ENCODE measurements around the gene MDFI.

The MDFI gene

DNA sequence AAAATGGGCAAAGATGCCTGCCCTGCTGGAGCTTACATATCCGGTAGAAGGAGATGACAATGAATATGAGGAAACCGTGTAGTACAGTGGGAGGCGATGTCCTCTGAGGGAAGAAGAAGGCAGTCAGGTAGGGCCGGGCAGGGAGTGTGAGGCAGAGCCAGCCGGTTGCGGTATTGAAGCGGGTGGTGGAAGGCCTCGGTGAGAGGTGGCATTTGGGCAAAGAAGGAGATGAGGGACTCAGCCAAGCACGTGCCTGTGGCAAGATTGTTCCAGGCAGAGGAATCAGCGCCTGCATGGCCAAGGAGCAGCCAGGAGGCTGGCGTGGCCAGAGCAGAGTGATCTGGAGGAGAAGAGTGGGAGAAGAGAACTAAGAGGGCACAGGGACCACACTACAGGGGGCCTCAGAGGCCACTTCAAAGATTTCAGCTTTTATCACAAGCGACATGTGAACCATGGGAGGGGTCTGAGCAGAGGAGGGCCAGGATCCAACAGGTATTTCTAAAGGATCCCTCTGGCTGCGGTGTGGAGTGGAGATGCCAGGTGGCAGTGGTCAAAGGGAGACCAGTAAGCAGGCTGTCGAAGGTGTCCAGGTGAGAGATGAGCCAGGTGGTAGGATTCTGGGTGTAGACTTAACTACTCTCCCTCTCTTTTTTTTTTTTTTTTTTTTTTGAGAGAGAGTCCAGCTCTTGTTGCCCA is 13.8 kb downstream of the MDFI start:
- DNase-seq = no peak

DNA sequence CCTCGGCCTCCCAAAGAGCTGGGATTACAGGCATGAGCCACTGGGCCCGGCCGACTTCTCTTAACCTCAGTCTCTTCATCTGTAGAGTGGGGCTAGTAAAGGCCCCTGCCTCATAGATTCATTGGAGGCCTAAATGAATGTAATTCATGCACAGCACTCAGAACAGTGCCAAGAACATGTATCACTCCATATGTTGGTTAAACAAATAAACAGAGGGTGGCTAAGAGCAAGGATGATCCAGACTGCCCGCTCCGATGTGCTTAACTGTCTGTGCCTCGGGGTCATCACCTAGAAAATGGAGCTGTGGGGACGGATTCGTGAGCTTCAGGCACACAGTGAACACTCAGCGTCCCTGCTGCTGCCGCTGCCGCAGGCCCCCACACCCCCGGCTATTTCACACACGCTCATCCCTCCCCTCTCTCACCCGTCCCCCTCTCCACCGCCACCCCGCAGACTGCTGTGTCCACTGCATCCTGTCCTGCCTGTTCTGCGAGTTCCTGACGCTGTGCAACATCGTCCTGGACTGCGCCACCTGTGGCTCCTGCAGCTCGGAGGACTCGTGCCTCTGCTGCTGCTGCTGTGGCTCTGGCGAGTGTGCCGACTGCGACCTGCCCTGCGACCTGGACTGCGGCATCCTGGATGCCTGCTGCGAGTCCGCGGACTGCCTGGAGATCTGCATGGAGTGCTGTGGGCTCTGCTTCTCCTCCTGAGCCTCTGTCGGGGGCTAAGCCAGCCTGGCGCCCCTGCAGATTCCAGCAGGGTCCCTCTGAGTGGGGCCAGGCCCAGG is 14.8 kb downstream of the MDFI start:
- DNase-seq = no peak

DNA sequence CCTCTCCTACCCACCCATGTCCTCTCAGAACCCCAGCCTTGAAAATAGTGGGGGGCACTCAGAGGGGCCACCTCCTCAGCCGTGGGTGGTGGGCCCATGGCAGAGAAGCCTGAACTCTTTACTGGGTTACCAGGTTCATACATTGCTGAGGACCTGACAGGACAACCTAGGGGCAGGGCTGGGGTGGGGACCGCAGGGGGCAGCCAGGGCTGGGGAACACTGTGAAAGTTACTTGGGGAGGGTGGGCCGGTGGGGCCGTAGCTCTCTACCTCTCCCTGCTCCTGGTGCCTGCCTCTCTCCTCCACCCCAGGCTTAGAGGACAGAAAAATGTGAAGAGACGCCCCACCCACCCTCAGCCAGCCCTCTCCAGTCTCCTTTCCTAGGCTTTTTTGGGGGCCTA is 15.4 kb downstream of the MDFI start:
- DNase-seq = no peak

DNA sequence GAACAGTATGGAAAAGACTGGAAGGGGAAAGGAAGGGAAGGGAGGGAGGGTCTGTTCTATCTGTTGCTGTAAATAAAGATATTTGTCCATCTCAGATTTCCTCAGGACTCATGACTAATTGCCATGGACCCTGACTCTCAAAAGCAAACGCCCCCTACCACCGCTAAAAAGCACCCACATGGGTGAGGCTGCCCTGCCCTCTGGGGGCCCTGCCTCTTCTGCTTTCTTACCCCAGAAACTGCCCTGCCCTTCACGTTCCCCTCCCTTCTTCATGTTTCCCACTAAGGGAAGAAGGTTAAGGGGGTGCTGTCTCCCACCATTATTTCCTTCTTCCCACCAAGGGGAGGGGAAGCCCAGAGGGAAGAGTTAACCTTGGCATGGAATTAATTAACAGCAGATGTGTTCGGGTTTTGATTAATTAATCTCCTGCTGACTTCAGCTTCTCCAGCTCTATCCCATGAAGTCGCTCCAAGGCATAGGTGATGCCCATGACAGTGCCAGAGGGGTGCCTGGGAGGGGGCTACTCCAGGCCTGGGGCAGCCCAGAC is 16.0 kb downstream of the MDFI start:
- DNase-seq = no peak

DNA sequence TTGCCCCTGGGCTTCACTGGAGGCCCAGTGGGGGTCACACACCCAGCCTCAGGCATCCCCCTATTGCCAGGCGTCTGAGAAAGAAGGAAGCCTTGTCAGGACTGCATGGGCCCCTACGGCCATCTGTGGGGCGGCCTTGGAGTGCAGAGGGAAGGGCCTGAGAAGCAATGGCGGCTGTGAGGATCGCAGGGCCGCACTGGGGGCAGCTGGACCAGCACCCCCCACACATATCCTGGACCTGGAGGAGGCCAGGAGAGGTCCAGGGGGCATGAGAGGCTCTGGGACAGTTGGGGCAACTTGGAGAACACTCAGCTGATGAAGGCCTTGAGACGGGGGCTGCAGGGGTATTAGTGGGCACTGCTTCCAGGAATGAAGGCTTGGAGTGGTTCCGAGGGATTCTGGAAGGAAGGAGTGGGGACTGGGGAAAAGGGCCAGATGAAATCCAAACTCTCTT is 16.5 kb downstream of the MDFI start:
- DNase-seq = no peak

DNA sequence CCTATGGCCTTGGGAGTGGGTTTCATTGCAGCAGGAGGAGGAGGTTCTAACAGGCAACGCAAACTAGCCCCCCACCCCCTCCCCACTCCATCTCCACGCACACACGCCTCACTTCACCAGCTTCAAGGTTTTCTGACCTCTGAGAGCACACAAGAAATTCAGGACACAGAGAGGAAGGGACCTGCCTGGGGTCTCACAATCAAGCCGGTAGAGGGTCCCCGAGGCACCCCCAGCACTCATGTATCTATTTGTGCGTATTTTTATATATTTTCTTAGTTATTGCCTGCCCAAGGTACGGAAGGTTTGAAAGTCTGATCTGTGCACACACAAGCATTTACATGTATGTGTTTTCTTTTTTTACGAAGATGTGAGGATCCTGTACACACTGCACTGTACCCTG is 16.9 kb downstream of the MDFI start:
- no peak for DNase-seq

DNA sequence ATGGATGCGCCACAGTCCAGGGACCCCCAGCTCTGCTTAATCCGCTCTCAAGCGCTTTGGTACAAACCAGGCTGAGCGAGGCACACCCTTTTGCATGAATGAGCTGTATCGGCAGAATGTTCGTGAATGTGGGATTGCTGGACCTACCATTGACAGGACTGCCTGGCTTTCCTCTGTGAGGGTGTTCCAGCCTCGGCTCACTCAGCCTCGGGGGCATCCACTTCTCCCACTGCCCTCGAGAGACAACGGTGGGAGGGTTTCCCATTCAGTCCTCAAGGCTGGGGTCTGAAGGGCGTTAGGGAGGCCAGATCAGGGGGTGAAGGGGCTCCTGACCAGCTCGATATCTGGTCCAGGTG is 17.4 kb downstream of the MDFI start:
- no peak for DNase-seq

DNA sequence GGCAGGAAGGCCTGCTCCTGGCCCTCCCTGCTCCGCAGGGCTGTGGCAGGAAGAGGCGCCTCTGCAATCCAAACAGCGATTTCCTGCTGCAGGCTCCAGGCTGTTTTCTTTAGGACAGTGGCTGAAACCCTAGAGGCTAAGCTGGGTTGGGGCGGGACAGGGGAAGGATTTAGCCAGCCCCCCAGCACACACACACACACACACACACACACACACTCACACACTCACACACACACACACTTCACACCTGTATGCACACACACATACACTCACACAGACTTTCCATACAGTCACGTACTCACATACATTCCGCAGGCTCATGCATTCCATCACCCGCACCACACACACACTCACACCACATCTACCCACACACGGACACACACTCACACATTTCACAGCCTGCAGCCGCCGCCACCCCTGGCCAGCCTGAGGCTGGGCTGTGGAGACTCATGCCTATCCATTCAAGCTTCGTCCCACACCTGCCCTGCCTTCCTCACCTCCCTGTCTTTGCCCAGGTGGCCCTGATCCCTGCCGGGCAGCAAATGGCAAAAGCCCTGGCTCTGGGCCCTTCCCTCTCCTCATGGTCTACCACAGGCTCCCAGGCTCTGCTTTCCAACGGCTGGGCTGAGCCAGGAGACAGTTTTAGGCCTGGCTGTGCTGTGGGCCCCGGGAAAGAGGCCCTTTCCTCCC is 17.9 kb downstream of the MDFI start:
- no peak for DNase-seq

DNA sequence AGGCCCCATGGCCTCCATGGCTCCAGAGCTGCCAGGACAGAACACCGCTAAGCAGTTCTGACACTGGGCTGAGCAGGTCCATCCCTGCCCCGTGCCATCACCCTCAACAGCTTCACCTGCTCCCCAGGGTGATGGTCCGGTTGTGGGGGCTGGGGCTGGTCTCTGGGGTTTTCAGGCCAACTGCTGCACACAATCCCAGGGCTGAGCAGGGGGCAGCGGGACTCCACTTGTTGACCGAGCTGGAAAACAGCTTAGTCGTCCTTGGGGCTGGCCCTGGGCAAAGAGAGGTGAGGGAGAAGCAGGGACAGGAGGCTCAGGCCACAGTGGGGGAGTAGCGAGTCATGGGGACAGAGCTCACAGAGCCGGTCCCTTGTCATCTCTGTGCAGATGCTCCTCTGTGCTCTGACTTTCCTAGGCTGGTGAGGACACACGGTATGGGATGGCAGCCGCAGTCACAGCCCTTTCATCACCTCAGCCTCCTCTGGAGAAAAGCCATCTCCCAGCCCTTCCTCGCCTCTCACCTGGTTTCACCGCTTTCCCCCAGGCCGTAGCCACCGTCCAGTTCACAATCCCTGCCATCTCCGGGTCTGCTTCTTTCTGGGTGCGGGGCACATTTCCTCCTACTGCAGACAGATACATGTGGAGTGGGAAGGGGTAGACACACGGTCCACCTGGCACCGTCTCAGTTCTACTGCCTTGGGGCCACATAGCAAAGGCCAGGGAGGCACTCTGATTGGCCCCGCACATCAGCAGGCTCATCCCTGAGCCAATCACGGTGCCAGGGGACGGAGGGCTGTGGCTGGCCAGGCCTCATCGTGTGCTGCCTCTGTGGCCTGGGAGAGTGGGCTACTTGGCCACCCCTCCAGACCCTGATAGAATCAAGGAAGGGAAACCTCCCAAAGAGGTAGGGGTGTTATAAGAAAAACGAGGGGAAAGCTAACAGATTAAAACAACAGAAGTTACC is 19.1 kb downstream of the MDFI start:
- no peak for DNase-seq

DNA sequence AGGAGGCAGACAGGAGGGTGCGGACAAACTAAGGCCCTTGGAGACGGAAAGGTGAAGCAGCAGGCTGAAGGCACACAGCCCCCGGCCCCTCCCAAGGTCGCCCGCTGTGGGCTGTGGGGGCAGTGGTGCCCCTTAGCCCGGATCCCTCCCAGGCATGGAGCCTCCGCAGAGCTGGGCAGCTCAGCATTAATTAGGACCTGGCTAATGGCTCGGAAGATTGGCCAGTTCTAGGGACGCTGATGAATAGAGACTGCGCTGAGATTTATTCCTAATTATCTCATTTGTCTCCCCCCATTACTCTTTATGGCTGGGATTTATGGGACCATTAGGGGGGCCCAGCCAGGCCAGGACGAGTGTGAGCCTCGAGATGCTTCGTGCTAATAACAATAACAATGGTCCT is 20.4 kb downstream of the MDFI start:
- no peak for DNase-seq

DNA sequence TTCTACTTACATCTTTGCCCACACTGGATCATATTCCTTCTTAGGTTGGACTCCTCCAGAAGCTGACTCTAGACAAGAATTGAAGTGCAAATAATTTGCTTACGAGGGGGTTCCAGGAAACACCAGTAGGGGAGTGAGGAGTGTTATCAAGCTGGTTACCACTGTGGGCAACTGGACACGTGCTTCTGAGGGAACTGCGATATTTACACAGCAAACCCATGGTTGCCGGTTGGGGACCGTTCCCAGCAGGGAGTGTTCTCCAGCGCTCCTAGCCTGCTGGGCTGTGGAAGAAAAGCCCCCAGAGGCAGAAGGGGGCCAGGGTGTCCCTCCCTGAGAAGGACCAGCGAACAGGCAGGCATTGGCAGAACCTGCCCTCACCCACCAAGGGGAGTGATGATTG is 21.7 kb downstream of the MDFI start:
- DNase-seq = no peak

DNA sequence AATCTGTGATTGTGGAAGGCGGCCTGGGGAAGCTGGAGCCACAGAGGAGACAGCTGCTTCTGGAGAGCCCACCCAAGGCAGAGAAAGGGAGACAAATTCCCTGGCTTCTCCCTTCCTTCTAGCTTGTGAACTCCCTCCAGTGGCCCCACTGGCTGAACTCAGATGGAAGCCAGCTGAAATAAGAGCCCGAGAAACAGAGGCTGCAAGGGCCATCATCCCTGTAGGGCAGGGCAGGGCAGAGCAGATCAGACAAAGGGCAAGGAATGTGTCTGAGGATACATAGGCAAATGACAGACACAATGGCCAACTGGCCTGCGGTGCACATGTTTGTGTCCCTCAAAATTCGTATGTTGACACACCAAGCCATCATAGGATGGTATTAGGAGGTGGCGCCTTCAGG is 25.3 kb downstream of the MDFI start:
- no peak for DNase-seq

DNA sequence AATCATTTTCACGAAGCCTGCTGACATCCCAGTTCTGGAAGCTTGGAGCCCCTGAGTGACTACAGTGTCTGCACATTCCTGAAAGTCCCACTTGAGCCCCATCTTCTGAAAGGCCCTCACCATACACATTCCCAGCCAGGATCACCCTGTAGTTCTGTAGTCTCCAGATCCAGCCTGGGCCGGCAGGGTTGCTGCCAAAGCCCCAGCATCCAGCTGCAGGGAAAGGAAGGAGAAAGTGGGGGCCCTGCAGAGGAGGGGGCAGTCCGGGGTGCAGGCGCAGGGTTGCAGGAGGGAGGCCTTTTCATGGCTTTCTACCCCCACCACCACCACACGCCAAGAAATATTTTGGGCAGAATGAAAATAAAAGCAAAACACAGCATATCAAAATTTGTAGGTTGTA is 26.0 kb downstream of the MDFI start:
- DNase-seq = no peak

DNA sequence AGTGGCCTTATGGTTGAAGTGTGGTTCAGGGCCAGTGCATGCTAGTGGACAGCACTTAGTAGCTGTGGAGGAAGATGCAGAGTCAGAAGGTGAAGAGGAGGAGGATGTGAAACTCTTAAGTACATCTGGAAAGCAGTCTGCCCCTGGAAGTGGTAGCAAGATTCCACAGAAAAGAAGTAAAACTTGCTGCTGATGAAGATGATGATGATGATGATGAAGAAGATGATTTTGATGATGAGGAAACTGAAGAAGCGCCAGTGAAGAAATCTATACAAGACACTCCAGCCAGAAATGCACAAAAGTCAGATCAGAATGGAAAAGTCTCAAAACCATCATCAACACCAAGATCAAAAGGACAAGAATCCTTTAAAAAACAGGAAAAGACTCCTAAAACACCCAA is 28.9 kb downstream of the MDFI start:
- no peak for DNase-seq

DNA sequence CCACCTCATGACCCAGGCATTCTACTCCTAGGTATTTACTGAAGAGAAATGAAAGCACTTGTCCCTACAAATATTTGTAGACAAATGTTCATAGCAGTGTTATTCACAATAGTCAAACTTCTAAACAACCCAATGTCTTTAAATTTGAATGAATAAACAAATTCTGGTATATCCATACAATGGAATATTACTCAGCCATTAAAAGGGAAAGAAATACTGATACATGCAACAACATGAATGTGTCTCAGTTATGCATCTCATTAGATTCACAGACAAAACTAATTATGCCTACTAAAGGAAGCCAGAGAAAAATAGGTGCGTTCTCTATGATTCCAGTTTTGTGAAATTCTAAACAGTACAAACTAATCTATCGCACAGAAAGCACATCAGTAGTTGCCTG is 30.7 kb downstream of the MDFI start:
- no peak for DNase-seq

DNA sequence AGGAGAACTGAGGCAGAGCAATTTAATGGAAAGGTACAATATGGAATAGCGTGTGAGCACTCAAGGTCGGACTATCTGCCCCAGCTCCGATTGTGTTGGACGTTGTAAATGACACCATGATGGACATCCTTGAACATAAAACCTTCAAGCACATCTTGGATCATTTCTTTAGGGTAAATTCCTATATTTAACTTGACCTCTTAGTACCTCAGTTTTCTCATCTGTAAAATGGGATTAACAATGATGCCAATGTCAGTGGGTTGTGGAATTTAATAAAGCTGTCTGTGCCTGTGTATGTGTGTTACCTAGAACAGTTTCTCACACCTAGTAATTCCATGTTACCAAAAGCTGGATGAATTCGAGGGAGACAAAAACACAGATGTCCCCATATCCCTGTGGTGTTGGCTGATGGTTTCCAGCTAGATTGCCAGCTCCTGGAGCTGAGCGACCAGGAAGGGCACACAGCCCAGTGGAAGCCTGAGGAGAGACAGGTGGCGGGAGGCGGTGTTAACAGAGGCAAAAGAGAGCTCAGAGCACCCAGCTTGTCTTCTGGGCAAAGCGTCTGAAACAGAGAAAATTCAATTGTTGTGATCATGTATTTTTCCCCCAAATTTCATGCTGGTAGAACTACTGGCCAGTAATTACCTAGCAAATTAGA is 32.6 kb downstream of the MDFI start:
- no peak for DNase-seq

DNA sequence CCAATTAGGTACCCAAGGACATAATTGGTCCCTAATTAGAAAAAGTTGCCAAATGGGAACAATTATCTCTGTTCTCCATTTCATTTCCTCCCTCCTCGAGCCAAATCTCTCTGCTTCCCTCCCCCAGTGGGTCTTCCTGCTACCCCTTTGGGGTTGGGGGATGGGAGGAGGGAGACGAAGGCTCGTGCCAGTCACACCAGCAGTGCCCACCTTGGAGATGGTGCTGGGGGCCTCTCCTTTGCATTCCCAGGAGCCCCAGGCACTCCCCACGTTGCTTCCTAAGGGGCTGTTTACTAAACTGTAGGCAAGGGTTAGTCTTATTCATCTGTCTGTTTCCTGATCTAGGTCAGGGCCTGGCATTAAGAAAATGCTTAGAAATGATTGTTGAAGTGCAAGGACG is 33.1 kb downstream of the MDFI start:
- DNase-seq = no peak

DNA sequence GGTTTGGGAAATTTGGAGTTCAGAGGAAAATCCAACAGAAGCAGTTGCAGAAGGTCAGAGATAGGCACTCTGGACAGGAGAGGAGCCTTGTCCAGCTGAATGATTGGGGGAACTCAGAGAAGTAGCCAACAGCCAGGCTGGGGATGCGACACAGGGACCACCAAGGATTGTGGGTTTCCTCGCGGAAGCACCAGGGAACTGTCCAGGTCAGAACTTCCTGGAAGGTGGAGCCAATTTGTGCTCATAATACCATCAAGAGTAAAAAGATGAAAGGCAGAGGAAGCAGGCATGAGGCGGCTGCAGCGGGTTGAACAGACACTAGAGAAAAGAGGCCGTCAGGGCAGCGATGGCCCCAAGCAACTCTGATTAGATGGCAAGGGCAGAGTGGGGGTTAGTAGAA is 33.7 kb downstream of the MDFI start:
- no peak for DNase-seq

DNA sequence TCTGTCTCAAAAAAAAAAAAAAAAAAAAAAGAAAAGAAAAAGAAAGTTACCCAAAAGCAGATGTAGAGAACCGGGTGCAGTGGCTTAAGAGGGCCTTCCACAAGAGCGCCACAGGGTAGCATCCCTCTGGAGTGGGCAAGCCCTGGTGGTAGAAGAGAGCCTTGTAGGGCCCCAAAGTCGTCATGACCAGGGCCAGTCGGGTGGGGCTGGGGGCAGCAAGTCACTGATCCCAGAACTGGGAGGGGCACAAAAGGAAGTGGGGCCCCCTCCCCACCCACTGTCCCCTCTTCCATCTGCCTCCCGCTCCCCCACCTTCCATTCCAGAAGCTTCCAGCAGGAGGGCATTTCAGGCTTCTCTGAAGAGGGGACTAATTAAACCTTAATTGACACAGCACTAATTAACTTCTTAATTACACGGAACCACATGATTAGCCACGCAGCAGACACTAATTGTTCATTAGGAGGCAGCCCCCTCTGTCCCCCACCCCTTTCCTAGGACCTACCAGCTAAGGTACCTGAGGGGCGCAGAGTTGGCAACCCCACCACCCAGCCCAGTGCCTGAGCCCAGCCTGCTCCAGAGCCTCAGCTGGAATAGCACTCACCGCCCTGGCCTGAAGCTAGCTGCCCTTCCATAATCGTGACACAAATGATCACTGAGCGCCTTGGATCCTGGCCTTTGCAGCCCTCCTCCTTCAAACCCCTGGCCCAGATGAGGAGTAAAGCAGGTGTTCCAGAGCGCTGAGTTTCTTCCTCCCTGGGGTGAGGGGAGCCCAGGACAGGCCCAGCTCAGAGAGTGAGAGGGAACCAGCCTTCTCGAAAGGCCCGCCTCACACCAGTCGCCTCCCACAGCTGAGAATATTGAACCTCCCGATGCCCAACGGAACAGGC is 34.8 kb downstream of the MDFI start:
- DNase-seq = no peak

DNA sequence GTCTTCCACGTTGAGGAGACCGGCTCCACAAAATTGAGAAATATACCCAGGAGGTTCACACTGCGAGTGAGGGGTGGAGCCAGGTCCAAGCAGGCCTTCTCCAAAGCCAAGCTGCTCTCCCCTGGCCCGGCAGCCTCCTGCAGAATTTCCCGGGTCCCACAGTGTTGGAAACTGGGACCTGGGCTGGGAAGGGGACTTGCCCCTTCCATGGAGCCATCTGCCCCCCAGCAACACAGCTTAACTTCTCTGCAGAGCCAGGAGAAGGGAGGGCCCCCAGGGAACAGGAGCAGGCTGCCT is 35.4 kb downstream of the MDFI start:
- no peak for DNase-seq
